ENCODE measurements around the gene ZNF776.
"Not testable (repeated sequence)": the region's sequence is repeated elsewhere in the genome, so short reads cannot be mapped to it uniquely, and the experiment has no call there.

Gene ZNF776

GRCh38 chr19:57738770-57739169 is 7.8 kb upstream of the ZNF776 start:
- H3K27ac ChIP-seq (ENCODE audit: low read length); H3K27me3 ChIP-seq (ENCODE audit: control insufficient read depth, insufficient read depth, low read length); DNase-seq (ENCODE audit: low read depth, low spot score); H3K4me1 ChIP-seq (ENCODE audit: control insufficient read depth, insufficient read depth, low read length); H3K36me3 ChIP-seq (ENCODE audit: control insufficient read depth, insufficient read depth, low read length); H3K9me3 ChIP-seq (ENCODE audit: control insufficient read depth, insufficient read depth, low read length); H3K4me3 ChIP-seq (ENCODE audit: low read length): not testable (repeated sequence)
- WGBS (ENCODE audit: insufficient coverage, insufficient read length): no CpG with 5 or more reads among the region's 7 CpGs

- Histone ChIP-seq H3K36me3 (ENCODE audit: control insufficient read depth, insufficient read depth, low read length) (peaks cover 7% of the 10 kb centered on the region; the same call in 1 of the 2 replicates), H3K27me3 (ENCODE audit: control insufficient read depth, insufficient read depth, low read length) (no peaks in the 10 kb centered on the region), H3K9me3 (ENCODE audit: control insufficient read depth, insufficient read depth, low read length) (no peaks in the 10 kb centered on the region), H3K4me1 (ENCODE audit: control insufficient read depth, insufficient read depth, low read length) (no peaks in the 10 kb centered on the region), H3K4me3 (ENCODE audit: low read length) (peak overlapping the region; percentile 99), H3K27ac (ENCODE audit: low read length) (no peak overlapping the region)
- DNase-seq (ENCODE audit: low read depth, low spot score): no peak
- WGBS (ENCODE audit: insufficient coverage, insufficient read length): no CpG with 5 or more reads among the region's 6 CpGs
Observed at GRCh38 chr19:57747472-57747807, 825 bp downstream of the ZNF776 start.

- no CpG with 5 or more reads among the region's 3 CpGs for WGBS (ENCODE audit: insufficient coverage, insufficient read length)
- H3K27ac ChIP-seq (ENCODE audit: low read length): no peak overlapping the region
- no peak overlapping the region for H3K4me3 ChIP-seq (ENCODE audit: low read length)
- peaks cover 12% of the 10 kb centered on the region; the same call in 1 of the 2 replicates for H3K36me3 ChIP-seq (ENCODE audit: control insufficient read depth, insufficient read depth, low read length)
- no peak for DNase-seq (ENCODE audit: low read depth, low spot score)
- no peaks in the 10 kb centered on the region for H3K27me3 ChIP-seq (ENCODE audit: control insufficient read depth, insufficient read depth, low read length)
- H3K4me1 ChIP-seq (ENCODE audit: control insufficient read depth, insufficient read depth, low read length): no peaks in the 10 kb centered on the region
- H3K9me3 ChIP-seq (ENCODE audit: control insufficient read depth, insufficient read depth, low read length): no peaks in the 10 kb centered on the region
Observed at GRCh38 chr19:57748029-57748428, 1.4 kb downstream of the ZNF776 start.

GRCh38 chr19:57754091-57754673 is 7.6 kb downstream of the ZNF776 start:
- no peaks in the 10 kb centered on the region for H3K9me3 ChIP-seq (ENCODE audit: control insufficient read depth, insufficient read depth, low read length)

GRCh38 chr19:57755031-57755430 is 8.4 kb downstream of the ZNF776 start:
- H3K4me1 ChIP-seq (ENCODE audit: control insufficient read depth, insufficient read depth, low read length): no peaks in the 10 kb centered on the region
- no peak overlapping the region for H3K27ac ChIP-seq (ENCODE audit: low read length)
- H3K4me3 ChIP-seq (ENCODE audit: low read length): no peak overlapping the region
- WGBS (ENCODE audit: insufficient coverage, insufficient read length): no CpG with 5 or more reads among the region's 4 CpGs
- DNase-seq (ENCODE audit: low read depth, low spot score): no peak
- no peaks in the 10 kb centered on the region for H3K27me3 ChIP-seq (ENCODE audit: control insufficient read depth, insufficient read depth, low read length)
- peaks cover 33% of the 10 kb centered on the region for H3K36me3 ChIP-seq (ENCODE audit: control insufficient read depth, insufficient read depth, low read length)
- no peaks in the 10 kb centered on the region for H3K9me3 ChIP-seq (ENCODE audit: control insufficient read depth, insufficient read depth, low read length)

More at GRCh38 chr19:57754091-57754673, 7.6 kb downstream of the ZNF776 start:
- no peaks in the 10 kb centered on the region for H3K4me1 ChIP-seq (ENCODE audit: control insufficient read depth, insufficient read depth, low read length)
- H3K4me3 ChIP-seq (ENCODE audit: low read length): no peak overlapping the region
- no peaks in the 10 kb centered on the region for H3K27me3 ChIP-seq (ENCODE audit: control insufficient read depth, insufficient read depth, low read length)
- WGBS (ENCODE audit: insufficient coverage, insufficient read length): no CpG with 5 or more reads among the region's 10 CpGs
- DNase-seq (ENCODE audit: low read depth, low spot score): no peak
- H3K36me3 ChIP-seq (ENCODE audit: control insufficient read depth, insufficient read depth, low read length): peaks cover 27% of the 10 kb centered on the region; the same call in 1 of the 2 replicates
- no peak overlapping the region for H3K27ac ChIP-seq (ENCODE audit: low read length)

GRCh38 chr19:57757941-57758340 is 11.3 kb downstream of the ZNF776 start:
- Histone ChIP-seq H3K4me1 (ENCODE audit: control insufficient read depth, insufficient read depth, low read length) (no peaks in the 10 kb centered on the region), H3K27me3 (ENCODE audit: control insufficient read depth, insufficient read depth, low read length) (no peaks in the 10 kb centered on the region), H3K9me3 (ENCODE audit: control insufficient read depth, insufficient read depth, low read length) (no peaks in the 10 kb centered on the region), H3K27ac (ENCODE audit: low read length) (no peak overlapping the region), H3K4me3 (ENCODE audit: low read length) (no peak overlapping the region), H3K36me3 (ENCODE audit: control insufficient read depth, insufficient read depth, low read length) (peaks cover 22% of the 10 kb centered on the region)
- WGBS (ENCODE audit: insufficient coverage, insufficient read length): no CpG with 5 or more reads among the region's 2 CpGs
- DNase-seq (ENCODE audit: low read depth, low spot score): no peak

GRCh38 chr19:57759096-57759495 is 12.5 kb downstream of the ZNF776 start:
- Histone ChIP-seq H3K27ac (ENCODE audit: low read length) (no peak overlapping the region), H3K9me3 (ENCODE audit: control insufficient read depth, insufficient read depth, low read length) (no peaks in the 10 kb centered on the region), H3K27me3 (ENCODE audit: control insufficient read depth, insufficient read depth, low read length) (no peaks in the 10 kb centered on the region), H3K4me1 (ENCODE audit: control insufficient read depth, insufficient read depth, low read length) (no peaks in the 10 kb centered on the region), H3K36me3 (ENCODE audit: control insufficient read depth, insufficient read depth, low read length) (peaks cover 11% of the 10 kb centered on the region), H3K4me3 (ENCODE audit: low read length) (no peak overlapping the region)
- DNase-seq (ENCODE audit: low read depth, low spot score): no peak
- WGBS (ENCODE audit: insufficient coverage, insufficient read length): no CpG with 5 or more reads among the region's 2 CpGs

- WGBS (ENCODE audit: insufficient coverage, insufficient read length): no CpG with 5 or more reads among the region's 61 CpGs
- H3K27me3 ChIP-seq (ENCODE audit: control insufficient read depth, insufficient read depth, low read length): no peaks in the 10 kb centered on the region
- H3K9me3 ChIP-seq (ENCODE audit: control insufficient read depth, insufficient read depth, low read length): no peaks in the 10 kb centered on the region
- H3K27ac ChIP-seq (ENCODE audit: low read length): no peak within 1 kb of the TSS
- peak; percentile 95 for DNase-seq (ENCODE audit: low read depth, low spot score)
- no peaks in the 10 kb centered on the region for H3K4me1 ChIP-seq (ENCODE audit: control insufficient read depth, insufficient read depth, low read length)
- peak within 1 kb of the TSS; percentile 75 for H3K4me3 ChIP-seq (ENCODE audit: low read length)
- no peaks in the 10 kb centered on the region for H3K36me3 ChIP-seq (ENCODE audit: control insufficient read depth, insufficient read depth, low read length)
Observed at GRCh38 chr19:57769345-57770131, 22.9 kb downstream of the ZNF776 start, which contains the start of gene ZNF586. TSS of gene ZNF586 (plus strand) at chr19:57769676. CDS start at chr19:57769843, 167 bp downstream.

GRCh38 chr19:57771417-57771816 is 24.8 kb downstream of the ZNF776 start:
- no peaks in the 10 kb centered on the region for H3K9me3 ChIP-seq (ENCODE audit: control insufficient read depth, insufficient read depth, low read length)
- WGBS (ENCODE audit: insufficient coverage, insufficient read length): no CpG with 5 or more reads among the region's 4 CpGs
- H3K36me3 ChIP-seq (ENCODE audit: control insufficient read depth, insufficient read depth, low read length): no peaks in the 10 kb centered on the region
- no peak overlapping the region for H3K27ac ChIP-seq (ENCODE audit: low read length)
- no peaks in the 10 kb centered on the region for H3K27me3 ChIP-seq (ENCODE audit: control insufficient read depth, insufficient read depth, low read length)
- DNase-seq (ENCODE audit: low read depth, low spot score): no peak
- H3K4me1 ChIP-seq (ENCODE audit: control insufficient read depth, insufficient read depth, low read length): no peaks in the 10 kb centered on the region
- no peak overlapping the region for H3K4me3 ChIP-seq (ENCODE audit: low read length)

- DNase-seq (ENCODE audit: low read depth, low spot score): no peak
- Histone ChIP-seq H3K27me3 (ENCODE audit: control insufficient read depth, insufficient read depth, low read length) (no peaks in the 10 kb centered on the region), H3K9me3 (ENCODE audit: control insufficient read depth, insufficient read depth, low read length) (no peaks in the 10 kb centered on the region), H3K36me3 (ENCODE audit: control insufficient read depth, insufficient read depth, low read length) (peaks cover 2% of the 10 kb centered on the region; the same call in 1 of the 2 replicates), H3K4me3 (ENCODE audit: low read length) (no peak overlapping the region), H3K4me1 (ENCODE audit: control insufficient read depth, insufficient read depth, low read length) (no peaks in the 10 kb centered on the region), H3K27ac (ENCODE audit: low read length) (no peak overlapping the region)
- WGBS (ENCODE audit: insufficient coverage, insufficient read length): no CpG with 5 or more reads among the region's 3 CpGs
Observed at GRCh38 chr19:57773488-57773887, 26.9 kb downstream of the ZNF776 start.
